KMS-11 (cell line): ENCODE measurements around the gene TAF4.

Source experiments
- H2AFZ ChIP-seq: fragments of 200-600 bp; sonication (generic); 2 replicates; pipeline ENCODE4 v1.6.1; 2016; ENCODE audit warnings: antibody characterized with exemption, mixed run types, low read depth
- H3K27ac ChIP-seq: fragments of 200-600 bp; sonication (generic); 2 replicates; pipeline ENCODE4 v1.6.1; 2016; ENCODE audit warnings: mild to moderate bottlenecking, mixed run types
- H3K27me3 ChIP-seq: fragments of 200-600 bp; sonication (generic); 2 replicates; pipeline ENCODE4 v1.6.1; 2017; ENCODE audit warnings: mild to moderate bottlenecking, low read depth, mixed run types, moderate library complexity; ENCODE audit not compliant: insufficient read depth
- H3K36me3 ChIP-seq: fragments of 200-600 bp; sonication (generic); 2 replicates; pipeline ENCODE4 v1.6.1; 2017; ENCODE audit warnings: mild to moderate bottlenecking, mixed run types; ENCODE audit not compliant: insufficient read depth
- H3K4me1 ChIP-seq: fragments of 200-600 bp; sonication (generic); 2 replicates; pipeline ENCODE4 v1.6.1; 2016; ENCODE audit warnings: mild to moderate bottlenecking, low read depth, mixed run types; ENCODE audit not compliant: poor library complexity, severe bottlenecking
- H3K4me2 ChIP-seq: fragments of 200-600 bp; sonication (generic); 2 replicates; pipeline ENCODE4 v1.7.0; 2016; ENCODE audit warnings: mild to moderate bottlenecking, mixed run types
- H3K4me3 ChIP-seq: fragments of 200-600 bp; sonication (generic); IDR thresholded peaks from 2 replicates; pipeline ENCODE4 v1.6.1; 2017; ENCODE audit warnings: low read depth, low read length, mixed read lengths; ENCODE audit not compliant: insufficient read depth
- H3K79me2 ChIP-seq: fragments of 200-600 bp; sonication (generic); 2 replicates; pipeline ENCODE4 v1.6.1; 2016; ENCODE audit warnings: low read depth, mixed run types; ENCODE audit not compliant: insufficient read depth
- H3K9ac ChIP-seq: fragments of 200-600 bp; sonication (generic); 2 replicates; pipeline ENCODE4 v1.6.1; 2016; ENCODE audit warnings: mild to moderate bottlenecking, mixed run types
- H4K20me1 ChIP-seq: fragments of 200-600 bp; sonication (generic); 2 replicates; pipeline ENCODE4 v1.6.1; 2016; ENCODE audit warnings: mild to moderate bottlenecking, mixed run types; ENCODE audit not compliant: insufficient read depth
- TF ChIP-seq, protein P1 (sequence below): fragments of 200-600 bp; sonication (generic); conservative IDR thresholded peaks from 2 replicates; pipeline ENCODE4 v1.6.1; 2017; ENCODE audit warnings: low read depth, mild to moderate bottlenecking, antibody characterized with exemption, low read length, moderate library complexity, mixed read lengths

TAF4 gene

DNA sequence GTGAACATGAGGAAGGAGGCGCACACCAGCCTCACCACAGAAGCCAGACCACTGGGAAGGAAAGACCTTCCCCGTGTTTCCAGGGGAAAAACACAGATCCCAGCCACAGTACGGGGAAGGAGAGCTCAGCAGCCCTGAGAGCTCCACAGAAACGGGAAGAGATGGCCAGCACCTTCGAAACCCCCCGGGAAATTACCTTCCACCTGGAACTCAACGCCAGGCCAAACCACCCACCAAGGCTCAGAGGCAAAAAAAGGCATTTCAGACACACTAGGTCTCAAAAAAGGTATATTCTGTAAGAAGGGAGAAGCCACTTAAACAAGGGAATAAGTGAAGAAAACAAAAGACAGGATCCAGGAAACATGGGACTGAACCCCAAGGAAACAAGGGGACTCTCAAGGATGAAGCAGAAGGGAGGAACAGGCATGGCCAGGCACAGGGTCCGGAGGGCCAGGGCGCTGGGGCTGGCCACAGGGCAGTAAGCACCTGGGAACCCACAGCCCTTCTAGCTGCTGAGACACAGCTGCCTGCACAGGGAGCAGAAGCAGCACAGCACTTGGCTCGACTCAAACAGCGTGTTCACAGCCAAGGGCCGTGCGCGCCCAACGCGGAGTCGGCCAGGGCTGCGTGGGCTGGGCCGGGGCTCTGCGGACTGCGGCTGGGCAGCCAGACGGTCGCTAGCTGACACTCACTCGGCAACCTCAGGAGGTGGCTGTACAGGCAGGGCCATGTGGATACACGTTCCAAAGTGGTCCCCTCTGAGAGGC, 44.6 kb downstream of the TAF4 start:
- TF ChIP-seq, protein P1, sequence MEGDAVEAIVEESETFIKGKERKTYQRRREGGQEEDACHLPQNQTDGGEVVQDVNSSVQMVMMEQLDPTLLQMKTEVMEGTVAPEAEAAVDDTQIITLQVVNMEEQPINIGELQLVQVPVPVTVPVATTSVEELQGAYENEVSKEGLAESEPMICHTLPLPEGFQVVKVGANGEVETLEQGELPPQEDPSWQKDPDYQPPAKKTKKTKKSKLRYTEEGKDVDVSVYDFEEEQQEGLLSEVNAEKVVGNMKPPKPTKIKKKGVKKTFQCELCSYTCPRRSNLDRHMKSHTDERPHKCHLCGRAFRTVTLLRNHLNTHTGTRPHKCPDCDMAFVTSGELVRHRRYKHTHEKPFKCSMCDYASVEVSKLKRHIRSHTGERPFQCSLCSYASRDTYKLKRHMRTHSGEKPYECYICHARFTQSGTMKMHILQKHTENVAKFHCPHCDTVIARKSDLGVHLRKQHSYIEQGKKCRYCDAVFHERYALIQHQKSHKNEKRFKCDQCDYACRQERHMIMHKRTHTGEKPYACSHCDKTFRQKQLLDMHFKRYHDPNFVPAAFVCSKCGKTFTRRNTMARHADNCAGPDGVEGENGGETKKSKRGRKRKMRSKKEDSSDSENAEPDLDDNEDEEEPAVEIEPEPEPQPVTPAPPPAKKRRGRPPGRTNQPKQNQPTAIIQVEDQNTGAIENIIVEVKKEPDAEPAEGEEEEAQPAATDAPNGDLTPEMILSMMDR = no peak
- Histone ChIP-seq H3K27ac (no peak overlapping the region), H2AFZ (no peak overlapping the region), H3K9ac (no peak overlapping the region), H4K20me1 (peaks cover 5% of the 10 kb centered on the region; the same call in 1 of the 2 replicates), H3K4me3 (no peak overlapping the region), H3K27me3 (no peaks in the 10 kb centered on the region), H3K36me3 (no peaks in the 10 kb centered on the region), H3K4me1 (peaks cover 5% of the 10 kb centered on the region), H3K4me2 (no peak overlapping the region), H3K79me2 (peaks cover 95% of the 10 kb centered on the region)

DNA sequence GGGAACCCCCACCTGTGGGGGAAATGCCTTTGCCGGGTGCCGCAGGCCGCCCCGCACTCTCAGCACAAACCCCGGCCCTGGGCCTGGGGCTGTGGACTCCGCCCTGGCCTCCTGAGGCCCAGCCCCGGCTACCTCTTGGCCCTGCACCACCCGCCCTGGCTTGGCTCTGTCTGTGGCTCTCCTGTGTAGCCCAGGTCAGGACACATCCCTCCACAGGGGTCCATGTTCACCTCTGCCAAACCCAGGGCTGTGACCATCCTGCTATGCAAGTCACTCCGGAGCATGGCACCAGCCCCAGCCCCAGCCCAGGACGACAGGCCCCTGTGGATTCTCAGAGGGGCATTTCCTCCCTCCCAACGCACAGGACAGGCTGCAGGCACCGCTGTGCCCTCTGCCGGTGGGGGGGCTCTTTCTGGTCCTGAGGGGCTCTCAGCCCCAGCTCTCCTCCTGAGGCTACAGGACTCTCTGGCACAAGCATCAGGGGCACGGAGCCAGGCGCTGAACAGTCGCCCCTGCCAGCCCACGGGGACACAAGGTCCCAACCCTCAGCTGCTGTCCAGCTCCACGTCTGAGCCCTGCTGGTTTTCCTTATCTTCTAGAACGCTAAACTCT, 45.7 kb downstream of the TAF4 start:
- H3K27ac ChIP-seq = no peak overlapping the region
- TF ChIP-seq, protein P1 = no peak
- H3K36me3 ChIP-seq = no peaks in the 10 kb centered on the region
- no peak overlapping the region for H3K4me3 ChIP-seq
- H3K4me1 ChIP-seq = peaks cover 5% of the 10 kb centered on the region
- no peak overlapping the region for H3K4me2 ChIP-seq
- H3K9ac ChIP-seq = no peak overlapping the region
- H2AFZ ChIP-seq = no peak overlapping the region
- no peaks in the 10 kb centered on the region for H3K27me3 ChIP-seq
- peaks cover 88% of the 10 kb centered on the region for H3K79me2 ChIP-seq
- H4K20me1 ChIP-seq = peaks cover 5% of the 10 kb centered on the region; the same call in 1 of the 2 replicates

DNA sequence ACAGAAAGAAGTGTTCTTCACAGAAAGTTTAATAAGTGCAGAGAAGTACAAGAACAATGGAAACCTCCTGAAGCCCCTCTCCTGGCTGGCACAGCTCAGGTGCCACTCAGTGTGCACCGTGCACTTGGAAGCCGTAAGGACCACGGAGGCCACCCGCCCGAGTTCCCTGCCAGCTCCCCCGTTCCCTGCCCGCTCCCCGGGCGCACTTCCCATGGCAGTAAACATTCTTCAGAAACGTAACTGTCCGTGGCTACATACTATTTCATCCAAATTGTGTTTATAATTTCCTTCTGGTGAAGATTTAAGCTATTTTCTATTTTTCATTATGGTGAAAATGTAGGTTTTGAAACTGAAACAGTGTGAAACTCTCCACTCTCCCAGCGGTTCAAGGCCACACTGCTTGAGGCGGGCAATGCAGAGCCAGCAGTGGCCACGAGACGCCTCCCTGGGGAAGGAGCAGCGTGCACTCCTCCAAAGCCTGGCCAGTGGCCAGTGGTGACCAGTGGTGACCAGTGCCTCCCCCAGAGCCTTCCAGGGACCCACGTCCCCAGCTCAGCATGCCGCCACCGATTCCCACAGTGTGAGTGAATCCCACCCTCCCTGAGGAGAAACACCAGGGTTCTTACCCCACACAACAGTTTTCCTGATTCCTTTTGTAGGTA, 46.4 kb downstream of the TAF4 start:
- TF ChIP-seq, protein P1 = no peak
- H3K9ac ChIP-seq = no peak overlapping the region
- no peaks in the 10 kb centered on the region for H3K36me3 ChIP-seq
- H3K27ac ChIP-seq = no peak overlapping the region
- peaks cover 84% of the 10 kb centered on the region for H3K79me2 ChIP-seq
- H4K20me1 ChIP-seq = peaks cover 5% of the 10 kb centered on the region; the same call in 1 of the 2 replicates
- H3K27me3 ChIP-seq = no peaks in the 10 kb centered on the region
- H3K4me3 ChIP-seq = no peak overlapping the region
- no peak overlapping the region for H3K4me2 ChIP-seq
- H3K4me1 ChIP-seq = peaks cover 5% of the 10 kb centered on the region
- H2AFZ ChIP-seq = no peak overlapping the region

DNA sequence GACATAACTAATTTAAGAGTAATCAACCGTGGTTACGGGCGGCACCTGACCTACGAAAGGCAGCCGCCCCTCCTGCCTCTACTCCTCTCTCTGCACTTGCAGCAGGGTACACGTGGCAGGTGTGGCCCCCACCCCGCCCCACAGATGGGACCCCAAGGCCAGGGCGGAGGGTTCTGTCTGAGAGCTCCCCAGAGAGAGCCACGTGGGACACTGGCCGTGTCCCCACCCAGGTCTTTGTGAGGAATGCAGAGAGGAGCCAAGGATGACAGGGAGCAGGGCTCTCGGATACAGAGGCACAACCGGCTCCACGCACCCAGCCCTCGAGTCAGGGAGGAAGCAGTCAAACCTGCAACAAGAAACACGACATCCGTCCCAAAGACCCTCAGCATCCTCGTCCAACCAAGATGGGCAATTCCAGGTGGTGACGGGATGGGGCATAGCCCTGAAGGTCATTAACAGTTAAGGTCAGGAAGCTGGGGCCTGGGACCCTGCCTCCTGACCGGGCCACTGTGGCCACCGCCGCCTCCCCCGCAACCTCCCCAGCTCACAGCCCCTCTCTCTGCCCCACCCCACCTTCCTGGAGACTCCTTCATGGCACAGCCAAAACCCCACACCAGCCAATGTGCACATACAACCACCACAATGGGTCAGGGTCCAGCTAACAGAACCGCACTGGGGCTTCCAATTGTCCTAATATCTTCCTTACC, 47.1 kb downstream of the TAF4 start:
- no peak overlapping the region for H3K4me3 ChIP-seq
- no peak overlapping the region for H2AFZ ChIP-seq
- peaks cover 5% of the 10 kb centered on the region; the same call in 1 of the 2 replicates for H4K20me1 ChIP-seq
- H3K9ac ChIP-seq = no peak overlapping the region
- H3K4me1 ChIP-seq = peaks cover 5% of the 10 kb centered on the region
- no peaks in the 10 kb centered on the region for H3K36me3 ChIP-seq
- H3K27me3 ChIP-seq = no peaks in the 10 kb centered on the region
- no peak overlapping the region for H3K27ac ChIP-seq
- peaks cover 77% of the 10 kb centered on the region for H3K79me2 ChIP-seq
- TF ChIP-seq, protein P1 = no peak
- H3K4me2 ChIP-seq = no peak overlapping the region
